H54 (cell line): ENCODE results near the gene CABLES2.
"Not testable (repeated sequence)": the region's sequence is repeated elsewhere in the genome, so short reads cannot be mapped to it uniquely, and the experiment has no call there.

Source experiments
- DNase-seq: peaks from one replicate; pipeline ENCODE4 v3.0.0; 2011; ENCODE audit warnings: low spot score, mixed read lengths; ENCODE audit not compliant: insufficient read length
- FAIRE-seq: peaks from 3 replicates; lab custom pipeline; 2011; peaks lifted over from hg19 to GRCh38; lab: Jason Lieb, UNC
- POLR2A ChIP-seq: IDR thresholded peaks from 2 replicates; pipeline ENCODE4 v1.6.1; 2011; ENCODE audit warnings: low read depth, mild to moderate bottlenecking, low read length

Gene CABLES2

GRCh38 chr20:62428002-62428372 lies 20.9 kb upstream of the CABLES2 start:
- FAIRE-seq (no peak), DNase-seq (no peak)
- no peak for TF ChIP-seq POLR2A

GRCh38 chr20:62427172-62428001 lies 20.3 kb upstream of the CABLES2 start, which contains the start of gene RBBP8NL:
Gene RBBP8NL, minus strand, starts transcription at chr20:62427539. Its CDS starts 7,892 bp downstream, at chr20:62419647.
- FAIRE-seq (no peak), DNase-seq (no peak)
- TF ChIP-seq POLR2A = no peak

- DNase-seq = no peak
- no peak for FAIRE-seq
- TF ChIP-seq POLR2A = no peak
These were observed 19.6 kb upstream of the CABLES2 start for GRCh38 chr20:62426699-62427131.

- DNase-seq, FAIRE-seq: not testable (repeated sequence)
These were observed 18.9 kb upstream of the CABLES2 start for GRCh38 chr20:62426059-62426348.

GRCh38 chr20:62425281-62426058 lies 18.4 kb upstream of the CABLES2 start:
- TF ChIP-seq POLR2A = no peak
- DNase-seq (no peak), FAIRE-seq (no peak)

GRCh38 chr20:62424249-62425107 lies 17.4 kb upstream of the CABLES2 start:
- DNase-seq (no peak), FAIRE-seq (no peak)
- no peak for TF ChIP-seq POLR2A

- FAIRE-seq = no peak
- TF ChIP-seq POLR2A = no peak
- DNase-seq = no peak
These were observed 16.2 kb upstream of the CABLES2 start for GRCh38 chr20:62423326-62423706.

- FAIRE-seq (no peak), DNase-seq (no peak)
- no peak for TF ChIP-seq POLR2A
These were observed 15.7 kb upstream of the CABLES2 start for GRCh38 chr20:62422636-62423325.

- DNase-seq = no peak
- FAIRE-seq = no peak
- no peak for TF ChIP-seq POLR2A
These were observed 14.6 kb upstream of the CABLES2 start for GRCh38 chr20:62421716-62421990.

- no peak for FAIRE-seq
- TF ChIP-seq POLR2A = no peak
- DNase-seq = no peak
These were observed 14.0 kb upstream of the CABLES2 start for GRCh38 chr20:62420846-62421715.

GRCh38 chr20:62419759-62420158 lies 12.7 kb upstream of the CABLES2 start:
- DNase-seq = no peak
- no peak for TF ChIP-seq POLR2A
- FAIRE-seq = no peak

- no peak for FAIRE-seq
- TF ChIP-seq POLR2A = no peak
These were observed 11.8 kb upstream of the CABLES2 start for GRCh38 chr20:62418709-62419487.

More at GRCh38 chr20:62418709-62419487, 11.8 kb upstream of the CABLES2 start:
- DNase-seq = no peak
